Lung (tissue), 12 donors: Measurements from ENCODE around the gene ADAM22. TPM values are rescaled to one million over a fixed set of nuclear protein-coding genes. Genes with fewer than 3 reads are reported as not detected.

ENCODE experiments used
- ATAC-seq: fragments of 200-7000 bp; cut with Tn5 transposase; one replicate; pipeline ENCODE4 v1.9.1; 2020; ENCODE audit warnings: moderate number of reproducible peaks; ENCODE audit not compliant: insufficient read depth, low FRiP score
- DNase-seq, 3 donors: peaks; one replicate each; pipeline ENCODE4 v3.0.0-alpha.2; 2013 to 2017
- H3K27ac ChIP-seq, 2 donors: one replicate each; pipeline ENCODE4 v1.5.1; 2013; ENCODE audit warnings: mild to moderate bottlenecking in 2 of 2, moderate library complexity in 2 of 2, control low read depth in 1 of 2, inconsistent platforms in 1 of 2, low read depth in 1 of 2, low read length in 1 of 2
- H3K27me3 ChIP-seq, 3 donors: one replicate each; pipeline ENCODE4 v1.5.1; 2013; ENCODE audit warnings: low read length in 2 of 3; ENCODE audit not compliant: control insufficient read depth in 3 of 3, insufficient read depth in 3 of 3
- H3K36me3 ChIP-seq, 4 donors: one replicate each; pipeline ENCODE4 v1.5.1; 2013; ENCODE audit warnings: low read length in 4 of 4, mild to moderate bottlenecking in 1 of 4, moderate library complexity in 1 of 4; ENCODE audit not compliant: control insufficient read depth in 4 of 4, insufficient read depth in 4 of 4
- H3K4me1 ChIP-seq, 5 donors: one replicate each; pipeline ENCODE4 v1.5.1; 2013; ENCODE audit warnings: low read length in 5 of 5, mild to moderate bottlenecking in 2 of 5, moderate library complexity in 1 of 5; ENCODE audit not compliant: control insufficient read depth in 5 of 5, insufficient read depth in 5 of 5
- H3K4me3 ChIP-seq: one replicate; pipeline ENCODE4 v1.5.1; 2013; ENCODE audit warnings: mild to moderate bottlenecking, control low read depth, moderate library complexity
- H3K9ac ChIP-seq, 2 donors: one replicate each; pipeline ENCODE4 v1.5.1; 2013; ENCODE audit warnings: low read length in 2 of 2, control low read depth in 1 of 2; ENCODE audit not compliant: insufficient read depth in 1 of 2
- H3K9me3 ChIP-seq, 4 donors: one replicate each; pipeline ENCODE4 v1.5.1; 2013; ENCODE audit warnings: low read length in 3 of 4, mild to moderate bottlenecking in 1 of 4, moderate library complexity in 1 of 4; ENCODE audit not compliant: control insufficient read depth in 4 of 4, insufficient read depth in 3 of 4
- WGBS, 2 donors: extraction: QIAGEN DNeasy Blood & Tissue Kit; methylation state at CpG; one replicate each; pipeline ENCODE4 v1.1.7; 2013; 5-methylcytosine and 5-hydroxymethylcytosine counted together
- polyA plus RNA-seq, 2 donors: library from polyadenylated mRNA; stranded (reverse); fragments of 200-250 nt; gene quantifications; one replicate each; pipeline ENCODE4 v1.2.1, GENCODE V29; 2013
- total RNA-seq, 2 donors: library from RNA; depleted of rRNA in 1 of 2; stranded (reverse); fragments of >200 nt in 1 of 2; gene quantifications; one replicate each; pipeline ENCODE4 v1.2.1, GENCODE V29; 2014 to 2021
- TF ChIP-seq, protein P1 (sequence below): IDR thresholded peaks from 2 replicates; pipeline ENCODE4 v1.5.1; 2012; ENCODE audit warnings: mild to moderate bottlenecking; ENCODE audit errors: control extremely low read depth, extremely low read depth
- donor health status: control.
- donor health status: control.
- donor health status: Bipolar disorder and iron deficiency.
- donor health status: healthy.
- donor health status: DM: yes; HTN: yes; CAD: no.

Gene ADAM22
- total and polyA plus RNA-seq, 4 donors, result 0.13 to 17.7 (median 0.97) TPM

DNA sequence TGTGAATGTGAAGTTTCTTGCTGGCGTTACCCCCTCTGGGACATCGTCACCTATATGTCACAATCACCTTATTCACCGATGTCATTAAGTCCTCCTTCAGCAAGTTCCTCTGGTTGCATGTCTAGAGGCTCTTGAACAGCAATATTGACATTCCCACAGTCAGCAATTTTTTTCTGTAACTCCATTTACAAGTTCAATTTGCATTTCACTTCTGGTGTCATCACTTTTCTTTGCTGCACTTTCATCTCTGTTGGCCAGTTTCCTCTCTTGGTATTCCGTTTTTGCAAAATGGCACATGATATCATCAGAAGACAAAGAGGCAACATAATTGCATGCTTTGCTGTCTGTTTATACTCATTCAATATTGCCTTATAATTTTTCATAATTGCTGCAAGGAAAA lies 216.0 kb downstream of the ADAM22 start:
- no peak overlapping the region for H3K9ac ChIP-seq
- DNase-seq (no peak), ATAC-seq (no peak)
- H3K27me3 ChIP-seq, result no peaks in the 10 kb centered on the region
- no peak overlapping the region for H3K4me3 ChIP-seq
- 74 to 79% methylated on average over 4 of the region's 4 CpGs for WGBS, 2 donors
- TF ChIP-seq, protein P1, sequence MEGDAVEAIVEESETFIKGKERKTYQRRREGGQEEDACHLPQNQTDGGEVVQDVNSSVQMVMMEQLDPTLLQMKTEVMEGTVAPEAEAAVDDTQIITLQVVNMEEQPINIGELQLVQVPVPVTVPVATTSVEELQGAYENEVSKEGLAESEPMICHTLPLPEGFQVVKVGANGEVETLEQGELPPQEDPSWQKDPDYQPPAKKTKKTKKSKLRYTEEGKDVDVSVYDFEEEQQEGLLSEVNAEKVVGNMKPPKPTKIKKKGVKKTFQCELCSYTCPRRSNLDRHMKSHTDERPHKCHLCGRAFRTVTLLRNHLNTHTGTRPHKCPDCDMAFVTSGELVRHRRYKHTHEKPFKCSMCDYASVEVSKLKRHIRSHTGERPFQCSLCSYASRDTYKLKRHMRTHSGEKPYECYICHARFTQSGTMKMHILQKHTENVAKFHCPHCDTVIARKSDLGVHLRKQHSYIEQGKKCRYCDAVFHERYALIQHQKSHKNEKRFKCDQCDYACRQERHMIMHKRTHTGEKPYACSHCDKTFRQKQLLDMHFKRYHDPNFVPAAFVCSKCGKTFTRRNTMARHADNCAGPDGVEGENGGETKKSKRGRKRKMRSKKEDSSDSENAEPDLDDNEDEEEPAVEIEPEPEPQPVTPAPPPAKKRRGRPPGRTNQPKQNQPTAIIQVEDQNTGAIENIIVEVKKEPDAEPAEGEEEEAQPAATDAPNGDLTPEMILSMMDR, result no peak
- peaks cover 0 to 19% (median 0%) of the 10 kb centered on the region in 5 donors for H3K4me1 ChIP-seq
- H3K27ac ChIP-seq, result no peak overlapping the region
- H3K36me3 ChIP-seq, result peaks cover 0 to 4% (median 0%) of the 10 kb centered on the region in 4 donors
- no peaks in the 10 kb centered on the region for H3K9me3 ChIP-seq

DNA sequence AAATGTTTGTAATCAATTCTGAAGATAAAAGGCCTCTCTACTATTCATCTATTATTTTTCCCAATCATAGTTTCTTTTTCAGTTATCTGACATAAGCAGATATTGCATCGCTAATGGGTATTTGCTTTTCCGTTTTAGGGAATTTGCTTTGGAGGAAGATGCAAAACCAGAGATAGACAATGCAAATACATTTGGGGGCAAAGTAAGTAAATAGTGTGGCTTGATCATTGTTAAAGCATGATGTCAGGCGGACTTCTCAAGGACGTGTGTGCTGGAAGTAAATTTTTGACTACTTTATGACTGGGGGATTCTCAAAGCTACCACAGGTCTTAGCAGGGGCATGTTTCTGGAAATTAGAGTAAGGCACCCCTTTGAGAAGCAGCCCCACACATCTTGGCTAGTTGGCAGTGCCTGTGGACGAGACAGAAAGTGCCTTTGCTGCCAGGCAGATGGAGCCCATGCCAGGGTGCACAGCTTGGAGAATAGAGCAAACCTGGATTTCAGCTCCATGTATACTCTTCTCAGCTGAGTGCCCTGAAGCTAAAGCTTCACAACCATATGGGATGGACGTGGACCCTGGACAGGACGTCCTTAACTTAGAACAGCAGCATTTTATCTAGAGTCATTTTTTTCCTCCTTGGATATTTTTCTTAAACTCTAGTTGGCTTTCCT lies 217.2 kb downstream of the ADAM22 start:
- Histone ChIP-seq H3K4me3 (no peak overlapping the region), H3K27ac (no peak overlapping the region), H3K4me1 (peaks cover 0 to 13% (median 0%) of the 10 kb centered on the region in 5 donors), H3K27me3 (no peaks in the 10 kb centered on the region), H3K9ac (no peak overlapping the region), H3K36me3 (peaks cover 0 to 4% (median 0%) of the 10 kb centered on the region in 4 donors), H3K9me3 (no peaks in the 10 kb centered on the region)
- ATAC-seq (no peak), DNase-seq (peak in 2 of 3 donors; percentile 11 to 25)
- WGBS, 2 donors, result 85 to 89% methylated on average over 7 of the region's 7 CpGs
- TF ChIP-seq, protein P1, result no peak

DNA sequence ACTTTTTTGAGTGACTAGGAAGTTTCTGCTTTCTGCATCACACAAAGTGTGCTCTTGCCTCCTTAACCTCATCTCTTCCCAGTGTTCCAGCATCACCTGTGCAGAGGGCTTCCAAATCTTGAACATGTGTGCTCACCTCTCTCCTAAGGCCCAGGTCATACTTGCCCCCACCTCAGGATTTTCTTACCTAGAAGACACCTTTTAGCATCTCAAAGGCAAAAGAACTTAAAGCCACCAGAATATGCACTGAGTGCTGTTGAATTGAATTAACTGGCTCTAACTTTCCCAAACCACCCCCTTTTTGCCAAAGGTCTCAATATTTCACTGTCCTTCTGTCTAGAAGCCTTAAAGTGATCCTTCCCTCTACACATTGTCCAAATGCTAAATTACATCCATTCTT lies 219.3 kb downstream of the ADAM22 start:
- H3K36me3 ChIP-seq, result peaks cover 0 to 4% (median 0%) of the 10 kb centered on the region in 4 donors
- H3K27me3 ChIP-seq, result no peaks in the 10 kb centered on the region
- H3K9me3 ChIP-seq, result no peaks in the 10 kb centered on the region
- H3K4me1 ChIP-seq, result peaks cover 0 to 3% (median 0%) of the 10 kb centered on the region in 5 donors
- no peak for DNase-seq
- H3K27ac ChIP-seq, result no peak overlapping the region
- no peak overlapping the region for H3K9ac ChIP-seq
- no peak overlapping the region for H3K4me3 ChIP-seq
- ATAC-seq, result no peak
- TF ChIP-seq, protein P1, result no peak
